GM12878 (cell line): ENCODE results near the gene SUPT3H.

Source experiments
- ASH2L ChIP-seq: fragments of 300-600, 200-600 bp; sonication (generic); IDR thresholded peaks from 2 replicates; pipeline ENCODE4 v1.6.1; 2017; ENCODE audit warnings: low read depth, mild to moderate bottlenecking, borderline replicate concordance
- EZH2 ChIP-seq: IDR thresholded peaks from 2 replicates; pipeline ENCODE4 v1.6.1; 2012; ENCODE audit warnings: low read depth, mild to moderate bottlenecking, control low read depth, inconsistent platforms, low read length, borderline replicate concordance; ENCODE audit not compliant: control insufficient read depth
- NR2C2 ChIP-seq: IDR thresholded peaks from 2 replicates; pipeline ENCODE4 v1.6.1; 2011; ENCODE audit warnings: borderline replicate concordance, low read depth; ENCODE audit not compliant: control insufficient read depth, insufficient read length
- TF ChIP-seq, protein P1 (sequence below), 3 experiments: IDR thresholded peaks in 2 of 3; conservative IDR thresholded peaks in 1 of 3; 2 replicates each; pipeline ENCODE4 v1.5.1; 2011; ENCODE audit warnings: low read depth in 3 of 3, low read length in 3 of 3, mild to moderate bottlenecking in 3 of 3, control low read depth in 2 of 3, moderate library complexity in 2 of 3, inconsistent platforms in 1 of 3, mixed read lengths in 1 of 3; ENCODE audit not compliant: control insufficient read depth in 2 of 3, insufficient read depth in 1 of 3; ENCODE audit errors: extremely low read depth in 1 of 3
- TF ChIP-seq, protein P2 (sequence below): IDR thresholded peaks from 2 replicates; pipeline ENCODE4 v1.6.1; 2012; ENCODE audit warnings: mild to moderate bottlenecking, low read depth, low read length

- TF ChIP-seq, protein P1, sequence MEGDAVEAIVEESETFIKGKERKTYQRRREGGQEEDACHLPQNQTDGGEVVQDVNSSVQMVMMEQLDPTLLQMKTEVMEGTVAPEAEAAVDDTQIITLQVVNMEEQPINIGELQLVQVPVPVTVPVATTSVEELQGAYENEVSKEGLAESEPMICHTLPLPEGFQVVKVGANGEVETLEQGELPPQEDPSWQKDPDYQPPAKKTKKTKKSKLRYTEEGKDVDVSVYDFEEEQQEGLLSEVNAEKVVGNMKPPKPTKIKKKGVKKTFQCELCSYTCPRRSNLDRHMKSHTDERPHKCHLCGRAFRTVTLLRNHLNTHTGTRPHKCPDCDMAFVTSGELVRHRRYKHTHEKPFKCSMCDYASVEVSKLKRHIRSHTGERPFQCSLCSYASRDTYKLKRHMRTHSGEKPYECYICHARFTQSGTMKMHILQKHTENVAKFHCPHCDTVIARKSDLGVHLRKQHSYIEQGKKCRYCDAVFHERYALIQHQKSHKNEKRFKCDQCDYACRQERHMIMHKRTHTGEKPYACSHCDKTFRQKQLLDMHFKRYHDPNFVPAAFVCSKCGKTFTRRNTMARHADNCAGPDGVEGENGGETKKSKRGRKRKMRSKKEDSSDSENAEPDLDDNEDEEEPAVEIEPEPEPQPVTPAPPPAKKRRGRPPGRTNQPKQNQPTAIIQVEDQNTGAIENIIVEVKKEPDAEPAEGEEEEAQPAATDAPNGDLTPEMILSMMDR (IDR thresholded peaks at IDR 0.05 in 2 of 3, conservative IDR thresholded peaks at IDR 0.05 in 1 of 3; ENCODE audit: control insufficient read depth in 2 of 3, extremely low read depth in 1 of 3, insufficient read depth in 1 of 3, low read depth in 3 of 3, low read length in 3 of 3), result no peak
- no peak for TF ChIP-seq EZH2
- no peak for TF ChIP-seq ASH2L
- TF ChIP-seq, protein P2, sequence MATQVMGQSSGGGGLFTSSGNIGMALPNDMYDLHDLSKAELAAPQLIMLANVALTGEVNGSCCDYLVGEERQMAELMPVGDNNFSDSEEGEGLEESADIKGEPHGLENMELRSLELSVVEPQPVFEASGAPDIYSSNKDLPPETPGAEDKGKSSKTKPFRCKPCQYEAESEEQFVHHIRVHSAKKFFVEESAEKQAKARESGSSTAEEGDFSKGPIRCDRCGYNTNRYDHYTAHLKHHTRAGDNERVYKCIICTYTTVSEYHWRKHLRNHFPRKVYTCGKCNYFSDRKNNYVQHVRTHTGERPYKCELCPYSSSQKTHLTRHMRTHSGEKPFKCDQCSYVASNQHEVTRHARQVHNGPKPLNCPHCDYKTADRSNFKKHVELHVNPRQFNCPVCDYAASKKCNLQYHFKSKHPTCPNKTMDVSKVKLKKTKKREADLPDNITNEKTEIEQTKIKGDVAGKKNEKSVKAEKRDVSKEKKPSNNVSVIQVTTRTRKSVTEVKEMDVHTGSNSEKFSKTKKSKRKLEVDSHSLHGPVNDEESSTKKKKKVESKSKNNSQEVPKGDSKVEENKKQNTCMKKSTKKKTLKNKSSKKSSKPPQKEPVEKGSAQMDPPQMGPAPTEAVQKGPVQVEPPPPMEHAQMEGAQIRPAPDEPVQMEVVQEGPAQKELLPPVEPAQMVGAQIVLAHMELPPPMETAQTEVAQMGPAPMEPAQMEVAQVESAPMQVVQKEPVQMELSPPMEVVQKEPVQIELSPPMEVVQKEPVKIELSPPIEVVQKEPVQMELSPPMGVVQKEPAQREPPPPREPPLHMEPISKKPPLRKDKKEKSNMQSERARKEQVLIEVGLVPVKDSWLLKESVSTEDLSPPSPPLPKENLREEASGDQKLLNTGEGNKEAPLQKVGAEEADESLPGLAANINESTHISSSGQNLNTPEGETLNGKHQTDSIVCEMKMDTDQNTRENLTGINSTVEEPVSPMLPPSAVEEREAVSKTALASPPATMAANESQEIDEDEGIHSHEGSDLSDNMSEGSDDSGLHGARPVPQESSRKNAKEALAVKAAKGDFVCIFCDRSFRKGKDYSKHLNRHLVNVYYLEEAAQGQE, result no peak
- no peak for TF ChIP-seq NR2C2
Observed at GRCh38 chr6:45376310-45377042, 1.3 kb downstream of the SUPT3H start.
